TTC549 (cell line): Measurements from ENCODE around the gene GNAZ.
"Not testable (repeated sequence)": the region's sequence is repeated elsewhere in the genome, so short reads cannot be mapped to it uniquely, and the experiment has no call there.

Source experiments
- FAIRE-seq: peaks from 2 replicates; lab custom pipeline; 2012; peaks lifted over from hg19 to GRCh38; lab: Jason Lieb, UNC

GNAZ gene

DNA sequence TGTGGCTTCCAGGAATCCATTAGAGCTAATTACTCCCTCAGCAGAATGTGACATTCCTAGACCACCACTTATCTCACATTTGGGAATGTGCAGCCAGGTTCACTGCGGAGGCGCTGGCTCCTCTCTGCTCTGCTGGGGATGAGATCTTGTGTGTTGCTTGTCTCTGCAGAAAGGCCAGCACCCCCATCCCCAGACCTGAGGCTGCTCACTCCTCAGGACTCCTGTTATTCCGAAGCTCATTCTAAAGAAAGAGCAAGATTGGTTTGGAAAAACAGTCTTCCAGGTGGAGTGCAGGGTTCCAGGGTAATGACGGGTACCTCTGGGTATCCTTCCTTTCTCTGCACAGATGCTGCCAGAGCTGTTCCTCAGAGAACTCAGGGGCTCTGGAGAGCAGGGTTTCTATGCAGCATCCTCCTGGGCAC is 50.7 kb downstream of the GNAZ start:
- FAIRE-seq: no peak

DNA sequence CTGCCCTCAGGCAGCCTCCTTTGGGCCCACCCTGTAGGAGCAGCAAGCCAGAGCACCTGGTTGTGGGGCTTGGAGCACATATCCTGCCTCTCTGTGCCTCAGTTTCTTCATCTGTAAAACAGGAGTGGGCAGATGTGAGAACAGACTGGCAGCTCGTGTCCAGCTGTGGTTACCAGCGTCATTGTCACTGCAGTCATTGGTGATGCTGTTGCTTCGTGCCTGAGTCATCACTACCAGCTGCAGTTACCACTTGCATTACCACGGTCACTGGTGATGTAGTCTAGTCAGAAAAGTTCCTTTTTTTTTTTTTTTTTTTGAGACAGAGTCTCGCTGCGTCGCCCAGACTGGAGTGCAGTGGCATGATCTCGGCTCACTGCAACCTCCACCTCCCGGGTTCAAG is 51.1 kb downstream of the GNAZ start:
- no peak for FAIRE-seq

DNA sequence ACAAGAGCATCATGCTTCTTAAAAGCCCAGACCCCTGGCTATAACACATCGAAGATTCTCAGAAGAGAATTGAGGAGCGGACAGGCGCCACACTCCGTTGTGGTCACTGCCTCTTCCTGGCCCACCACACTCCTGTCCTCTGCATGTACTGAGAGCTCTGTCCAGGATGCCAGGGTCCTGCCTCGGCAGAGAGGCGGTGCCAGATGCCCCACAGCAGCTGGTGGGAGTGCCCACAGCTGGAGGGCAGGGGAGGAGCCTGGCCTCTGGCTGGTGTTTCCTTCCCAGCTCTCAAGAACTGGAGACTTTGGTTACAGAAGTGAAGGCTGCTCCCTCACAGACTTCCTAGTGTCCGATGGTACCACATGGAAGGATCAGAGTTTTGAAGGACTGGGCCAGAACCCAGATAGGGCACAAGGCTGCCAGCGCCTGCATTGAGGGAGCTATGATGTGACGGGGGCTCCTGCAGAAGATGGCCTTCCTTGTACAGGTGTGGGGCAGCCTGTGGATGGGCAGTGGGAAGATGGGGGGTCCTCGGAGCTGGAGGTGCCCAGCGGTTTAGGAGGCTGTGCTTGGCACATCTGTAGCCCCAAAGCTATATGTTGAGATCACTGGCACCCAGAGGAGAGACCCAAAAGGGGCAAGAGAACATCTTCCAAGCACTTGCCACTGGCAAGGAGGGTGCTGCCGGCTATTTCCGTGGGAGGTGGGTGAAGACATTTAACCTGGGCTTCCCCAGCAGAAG is 52.1 kb downstream of the GNAZ start:
- FAIRE-seq: no peak

DNA sequence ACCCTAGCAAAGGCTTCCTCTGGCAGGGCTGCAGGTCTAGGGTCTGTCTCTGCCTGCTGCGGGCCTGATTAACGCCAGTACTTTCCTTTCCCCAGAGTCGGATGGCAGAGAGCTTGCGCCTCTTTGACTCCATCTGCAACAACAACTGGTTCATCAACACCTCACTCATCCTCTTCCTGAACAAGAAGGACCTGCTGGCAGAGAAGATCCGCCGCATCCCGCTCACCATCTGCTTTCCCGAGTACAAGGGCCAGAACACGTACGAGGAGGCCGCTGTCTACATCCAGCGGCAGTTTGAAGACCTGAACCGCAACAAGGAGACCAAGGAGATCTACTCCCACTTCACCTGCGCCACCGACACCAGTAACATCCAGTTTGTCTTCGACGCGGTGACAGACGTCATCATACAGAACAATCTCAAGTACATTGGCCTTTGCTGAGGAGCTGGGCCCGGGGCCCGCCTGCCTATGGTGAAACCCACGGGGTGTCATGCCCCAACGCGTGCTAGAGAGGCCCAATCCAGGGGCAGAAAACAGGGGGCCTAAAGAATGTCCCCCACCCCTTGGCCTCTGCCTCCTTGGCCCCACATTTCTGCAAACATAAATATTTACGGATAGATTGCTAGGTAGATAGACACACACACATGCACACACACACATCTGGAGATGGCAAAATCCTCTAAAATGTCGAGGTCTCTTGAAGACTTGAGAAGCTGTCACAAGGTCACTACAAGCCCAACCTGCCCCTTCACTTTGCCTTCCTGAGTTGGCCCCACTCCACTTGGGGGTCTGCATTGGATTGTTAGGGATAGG is 52.9 kb downstream of the GNAZ start:
- FAIRE-seq: no peak

DNA sequence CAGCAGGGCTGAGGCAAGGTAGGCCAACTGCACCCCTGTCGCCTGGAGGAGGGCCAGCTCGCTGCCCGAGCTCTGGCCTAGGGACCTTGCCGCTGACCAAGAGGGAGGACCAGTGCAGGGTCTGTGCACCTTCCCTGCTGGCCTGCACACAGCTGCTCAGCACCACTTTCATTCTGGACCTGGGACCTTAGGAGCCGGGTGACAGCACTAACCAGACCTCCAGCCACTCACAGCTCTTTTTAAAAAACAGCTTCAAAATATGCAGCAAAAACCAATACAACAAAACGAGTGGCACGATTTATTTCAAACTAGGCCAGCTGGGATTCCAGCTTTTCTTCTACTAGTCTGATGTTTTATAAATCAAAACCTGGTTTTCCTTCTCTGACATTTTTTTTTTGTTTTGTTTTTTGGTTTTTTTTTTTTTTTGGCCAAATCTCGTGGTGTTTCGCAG is 53.5 kb downstream of the GNAZ start:
- FAIRE-seq: no peak

DNA sequence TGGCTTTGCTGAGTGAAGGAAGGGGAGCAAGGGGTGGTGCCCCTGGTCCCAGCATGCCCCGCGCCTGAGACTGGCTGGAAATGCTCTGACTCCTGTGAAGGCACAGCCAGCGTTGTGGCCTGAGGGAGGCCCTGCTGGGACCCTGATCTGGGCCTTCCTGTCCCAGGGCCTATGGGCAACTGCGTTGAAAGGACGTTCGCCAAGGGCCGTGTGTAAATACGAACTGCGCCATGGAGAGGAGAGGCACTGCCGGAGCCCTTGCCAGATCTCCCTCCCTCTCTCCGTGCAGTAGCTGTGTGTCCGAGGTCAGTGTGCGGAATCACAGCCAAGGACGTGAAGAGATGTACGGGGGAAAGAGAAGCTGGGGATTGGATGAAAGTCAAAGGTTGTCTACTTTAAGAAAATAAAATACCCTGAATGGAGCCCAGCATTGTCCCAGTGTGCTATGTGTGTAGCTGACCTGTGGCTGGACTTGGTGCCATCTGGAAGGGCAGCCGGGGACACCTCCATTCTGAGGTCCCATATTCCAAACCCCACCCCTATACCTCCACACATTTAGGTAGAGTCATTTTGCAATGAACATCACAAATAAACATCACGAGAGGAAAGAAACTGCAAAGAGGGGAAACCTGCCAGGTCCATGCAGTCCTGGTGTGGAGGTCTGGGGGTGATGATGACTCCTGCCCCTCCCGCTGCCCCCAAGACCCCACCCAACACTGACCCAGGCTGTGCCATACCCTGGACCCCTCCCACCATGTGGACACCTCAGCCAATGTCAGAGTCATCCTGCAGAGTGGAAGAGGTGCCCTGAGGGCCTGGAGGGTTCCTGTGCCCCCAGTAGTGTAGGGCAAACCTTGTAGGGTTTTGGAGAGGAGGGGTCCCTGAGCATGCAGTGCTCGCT is 54.5 kb downstream of the GNAZ start:
- no peak for FAIRE-seq

DNA sequence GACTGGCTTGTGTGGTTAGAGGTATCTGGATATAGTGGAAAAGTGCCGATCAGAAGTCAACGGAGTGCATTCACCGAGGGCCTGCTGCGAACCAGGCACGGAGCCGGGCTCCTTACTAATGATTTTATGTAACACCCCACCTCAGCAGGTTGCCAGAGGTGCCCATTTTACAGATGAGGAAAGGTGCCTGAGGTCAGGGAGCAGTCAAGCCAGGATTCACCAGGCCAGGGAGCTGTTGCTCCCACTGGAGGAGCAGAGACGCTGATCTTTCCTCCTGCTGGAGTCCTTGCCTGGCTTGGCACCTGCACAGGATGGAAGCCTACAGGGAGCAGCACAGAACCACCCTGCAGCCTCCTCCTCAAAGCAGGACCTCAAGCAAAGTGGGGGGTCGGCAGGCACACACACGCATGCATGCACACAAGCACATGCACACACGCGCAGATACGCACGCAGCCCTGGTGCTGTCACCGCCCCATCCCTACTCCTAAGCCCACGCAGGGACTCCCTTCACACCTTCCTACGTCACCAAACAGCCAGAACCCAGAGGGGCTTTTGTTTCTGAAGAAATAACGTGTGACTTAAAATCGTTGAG is 55.3 kb downstream of the GNAZ start:
- FAIRE-seq: no peak

DNA sequence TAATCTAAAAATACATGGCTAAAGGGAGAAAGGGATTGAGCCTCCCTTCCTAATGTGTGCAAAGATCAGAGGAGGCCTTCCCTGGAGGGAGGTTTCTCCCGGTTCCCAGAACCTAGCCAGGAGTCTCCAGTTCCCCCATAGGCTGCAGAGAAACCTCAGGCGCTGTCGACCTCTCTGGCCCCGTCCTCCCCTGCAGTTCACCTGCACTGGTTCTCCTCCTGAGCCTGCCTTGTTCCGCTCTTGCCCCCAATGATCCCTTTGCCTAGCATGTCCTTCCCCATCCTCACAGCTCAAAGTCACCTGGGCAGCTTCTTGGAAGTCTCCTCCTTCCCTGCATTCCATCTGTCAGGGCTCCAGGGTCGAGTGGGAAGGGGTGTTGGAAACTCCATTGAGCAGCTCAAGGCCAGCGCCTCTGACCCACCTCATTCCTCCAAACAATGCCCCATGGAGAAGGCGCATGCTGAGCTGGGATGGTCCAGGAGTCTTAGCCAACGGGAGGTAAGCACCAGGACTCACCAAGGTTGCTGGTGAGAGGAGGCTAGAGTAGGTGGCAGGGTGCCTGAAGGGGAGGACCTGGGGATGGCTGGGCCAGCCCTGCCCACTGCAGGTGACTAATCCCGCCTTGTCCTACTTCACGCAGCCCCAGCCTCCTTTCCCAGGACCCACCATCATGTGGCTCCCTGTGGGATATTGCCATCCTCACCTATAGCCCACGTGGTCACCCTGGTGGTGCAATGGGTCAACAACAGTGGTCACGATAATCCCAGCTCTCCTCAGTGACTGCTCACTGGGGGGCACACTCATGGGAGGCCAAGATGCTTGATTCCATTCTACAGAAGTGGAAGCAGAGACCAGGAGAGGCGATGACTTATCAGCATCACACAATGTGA is 56.1 kb downstream of the GNAZ start:
- FAIRE-seq: no peak

DNA sequence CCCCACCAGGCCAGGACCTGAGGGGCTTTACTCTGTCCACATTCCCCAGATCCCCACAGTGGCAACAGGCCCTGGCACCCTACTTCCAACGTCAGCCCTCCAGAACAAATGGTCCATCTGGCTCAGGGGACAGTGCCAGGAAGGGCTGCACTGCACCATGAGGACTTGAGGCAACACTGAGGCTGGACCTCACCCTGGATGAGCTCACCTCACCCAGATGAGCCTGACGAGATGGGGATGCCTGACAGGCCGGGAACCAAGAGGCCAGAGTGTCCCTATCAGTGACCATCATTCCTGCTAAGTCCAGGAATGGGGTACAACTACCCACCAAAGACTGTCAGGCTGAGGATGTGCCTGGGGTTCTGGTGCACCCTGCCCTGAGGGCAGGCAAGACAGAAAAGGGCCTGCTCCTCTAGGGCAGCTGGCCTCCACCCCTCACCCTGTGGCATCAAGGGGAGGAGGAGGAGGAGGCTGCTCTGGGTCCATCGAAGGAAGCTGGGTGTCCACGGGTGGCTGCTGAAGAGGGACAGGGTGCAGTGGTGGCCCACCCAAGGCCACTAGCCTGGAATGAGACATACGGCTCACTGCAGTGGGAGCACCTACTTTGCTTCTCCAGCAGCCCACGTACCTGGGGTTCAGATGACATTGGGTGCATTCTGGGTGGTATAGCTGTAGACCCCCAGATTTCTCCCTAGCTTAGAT is 56.9 kb downstream of the GNAZ start:
- FAIRE-seq: no peak

DNA sequence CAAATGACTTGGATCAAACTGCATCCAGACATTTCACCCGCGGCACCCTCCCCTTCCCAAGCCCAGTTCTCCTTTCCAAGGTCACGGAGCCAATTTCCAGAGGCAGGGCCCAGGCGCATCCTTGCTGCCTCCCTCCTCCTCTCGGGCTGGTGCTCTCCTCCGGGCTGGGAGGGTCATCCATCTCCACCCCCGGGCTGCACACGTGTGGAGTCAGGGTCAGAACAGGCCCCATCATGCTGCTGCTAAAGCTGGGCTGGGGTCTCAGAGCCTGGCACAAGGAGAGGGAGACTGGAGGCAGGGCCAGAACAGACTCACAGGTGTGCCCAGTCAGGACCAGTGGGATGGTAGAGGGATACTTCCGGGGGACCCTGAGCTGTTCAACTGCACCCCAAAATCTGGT is 57.5 kb downstream of the GNAZ start:
- no peak for FAIRE-seq

DNA sequence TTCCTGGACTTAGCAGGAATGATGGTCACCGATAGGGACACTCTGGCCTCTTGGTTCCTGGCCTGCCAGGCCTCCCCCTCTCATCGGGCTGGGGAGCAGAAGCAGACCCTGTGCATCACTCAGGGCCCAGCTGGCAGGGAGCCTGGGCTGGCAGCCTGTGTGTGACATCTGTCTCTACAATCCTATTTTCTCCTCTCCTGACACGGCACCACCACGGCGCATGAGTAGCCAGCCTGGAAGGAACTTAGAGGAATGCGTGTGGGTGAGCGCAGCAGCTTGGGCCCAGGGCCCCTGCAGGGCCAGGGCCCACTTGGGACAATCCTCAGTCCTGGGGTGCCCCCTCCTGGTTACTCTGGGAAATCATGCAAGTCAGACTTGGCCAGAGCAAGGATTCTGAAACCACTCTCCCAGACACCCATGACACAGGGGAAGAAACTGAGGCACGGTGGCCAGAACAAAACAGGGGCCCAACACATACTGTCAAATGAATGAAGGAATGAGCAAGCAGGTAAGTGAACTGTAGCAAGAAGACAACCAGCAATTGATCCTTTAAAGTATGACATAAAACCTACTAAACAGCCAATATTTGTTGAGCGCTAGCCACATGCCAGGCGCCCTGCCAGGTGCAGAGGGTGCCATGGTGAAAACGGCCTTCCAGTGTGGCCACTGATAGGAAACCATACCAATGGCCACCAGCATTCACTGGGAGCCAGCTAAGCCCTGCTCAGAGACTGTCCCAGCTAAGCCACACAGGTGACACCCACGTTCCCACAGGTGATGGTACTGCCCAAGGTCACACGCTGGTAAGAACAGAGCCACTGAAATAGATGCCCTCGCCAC is 58.2 kb downstream of the GNAZ start:
- no peak for FAIRE-seq

DNA sequence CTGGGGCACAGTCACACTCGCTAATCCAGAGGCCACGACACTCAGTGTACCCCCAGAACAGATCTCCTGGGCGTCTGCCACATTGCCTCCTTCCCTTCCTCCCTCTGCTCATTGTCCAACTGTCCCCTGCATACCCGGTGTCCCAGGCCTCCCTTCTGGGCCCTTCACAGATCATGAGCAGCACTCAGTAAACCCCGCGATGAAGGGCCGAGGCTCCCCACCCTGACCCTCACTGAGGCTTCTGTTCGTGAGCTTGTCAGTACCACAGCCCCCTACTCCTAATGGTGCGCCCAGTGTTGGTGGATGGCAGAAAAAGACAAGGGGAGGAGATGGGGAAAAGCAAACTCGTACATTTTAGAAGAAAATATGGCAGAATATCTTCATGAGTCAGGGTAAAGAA is 58.8 kb downstream of the GNAZ start:
- no peak for FAIRE-seq

DNA sequence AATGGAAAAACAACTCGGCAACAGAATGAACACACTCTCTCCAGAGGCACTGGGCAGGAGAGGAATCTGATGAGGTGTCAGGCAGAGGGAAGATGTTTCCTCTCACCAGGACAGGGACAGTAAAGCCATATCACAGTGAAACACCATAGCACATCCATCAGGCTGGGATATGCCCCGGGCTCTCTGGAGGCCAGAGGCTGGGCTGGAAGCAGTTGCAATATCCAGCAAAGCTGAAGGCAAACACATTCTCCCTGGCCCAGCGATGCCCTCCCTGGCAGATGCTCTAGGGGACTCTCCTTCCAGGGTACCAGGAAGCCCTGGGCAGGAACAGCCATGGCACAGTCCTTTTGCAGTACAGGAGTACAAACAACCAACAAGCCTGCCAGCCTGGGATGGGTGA is 60.4 kb downstream of the GNAZ start:
- FAIRE-seq: no peak

DNA sequence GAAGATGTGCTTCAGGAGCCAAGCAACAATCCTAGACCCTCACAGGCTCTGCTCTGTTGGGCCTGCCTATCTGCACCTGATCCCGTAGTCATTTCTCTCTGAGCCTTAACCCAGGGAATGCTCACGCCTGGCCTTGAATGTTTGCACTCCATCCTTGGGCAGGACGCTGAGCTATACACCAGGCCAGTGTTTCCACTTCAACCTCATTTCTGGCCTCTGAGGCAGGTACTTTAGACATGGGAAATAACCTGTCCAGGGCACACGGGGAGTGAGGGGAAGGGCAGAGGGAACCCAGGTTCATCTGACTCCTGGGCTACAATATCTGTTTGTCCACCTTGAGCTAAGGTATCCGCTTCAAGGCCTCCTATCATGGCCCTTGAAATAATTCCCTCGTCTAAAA is 61.6 kb downstream of the GNAZ start:
- FAIRE-seq: no peak

DNA sequence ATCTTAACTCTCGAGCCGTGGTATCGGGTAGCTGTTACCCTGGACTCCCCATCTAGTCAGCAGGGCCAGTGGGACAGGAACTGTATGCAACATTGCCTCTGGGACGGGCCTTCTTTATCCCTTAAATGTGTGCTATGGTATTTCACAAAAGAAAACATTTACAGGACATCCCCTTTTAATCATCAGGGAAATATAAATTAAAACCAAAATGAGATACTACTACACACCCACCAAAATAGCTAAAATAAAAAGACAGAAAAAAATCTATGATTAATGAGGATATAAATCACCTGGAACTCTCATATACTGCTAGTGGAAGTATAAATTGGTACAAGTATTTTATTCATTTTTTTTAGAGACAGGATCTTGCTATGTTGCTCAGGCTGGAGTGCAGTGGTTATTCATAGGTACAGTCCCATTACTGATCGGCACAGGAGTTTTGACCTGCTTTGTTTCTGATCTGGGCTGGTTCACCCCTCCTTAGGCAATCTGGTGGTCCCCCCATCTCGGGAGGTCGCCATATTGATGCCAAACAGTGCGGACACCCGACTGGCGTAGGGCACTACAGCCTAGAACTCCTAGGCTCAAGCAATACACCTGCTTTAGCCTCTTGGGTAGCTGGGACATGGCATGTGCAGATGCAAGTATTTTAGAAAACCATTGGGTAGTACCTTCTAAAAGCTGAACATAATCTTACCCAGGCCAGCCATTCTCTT is 62.2 kb downstream of the GNAZ start:
- no peak for FAIRE-seq

DNA sequence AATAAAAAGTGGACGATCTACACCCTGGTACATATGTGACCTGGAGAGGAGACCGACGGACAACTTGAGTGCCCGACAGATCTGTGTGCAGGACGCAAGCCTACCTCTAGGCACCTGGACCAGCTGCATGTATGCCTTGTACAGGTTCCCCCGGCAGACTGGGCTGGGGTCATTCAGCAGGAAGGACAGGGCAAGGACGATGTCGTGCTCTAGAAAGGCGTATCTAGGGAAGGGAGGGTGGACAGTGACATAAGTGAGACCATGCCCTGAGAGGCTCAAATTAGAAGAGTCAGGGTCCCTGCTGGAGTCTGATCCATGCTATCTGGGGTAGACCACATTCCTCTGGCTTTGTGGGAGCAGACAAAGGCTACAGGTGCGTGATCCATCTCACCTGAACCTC is 63.6 kb downstream of the GNAZ start:
- FAIRE-seq: no peak

DNA sequence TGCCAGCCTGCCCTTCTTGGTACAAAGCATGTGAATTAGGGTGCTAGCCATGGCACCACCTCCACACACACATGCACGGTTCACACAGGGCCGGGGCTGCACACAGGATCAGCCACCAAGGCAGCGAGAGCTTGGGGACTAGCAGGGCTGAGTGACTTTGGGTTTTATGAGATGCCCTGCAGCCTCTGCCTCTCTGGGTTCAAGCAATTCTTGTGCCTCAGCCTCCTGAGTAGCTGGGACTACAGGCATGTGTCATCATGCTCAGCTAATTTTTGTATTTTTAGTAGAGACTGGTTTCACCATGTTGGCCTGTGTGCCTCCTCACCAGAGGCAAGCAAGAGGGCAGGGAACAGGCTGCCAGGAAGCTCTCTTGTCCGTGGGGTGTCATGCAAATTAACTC is 66.7 kb downstream of the GNAZ start:
- FAIRE-seq: not testable (repeated sequence)

DNA sequence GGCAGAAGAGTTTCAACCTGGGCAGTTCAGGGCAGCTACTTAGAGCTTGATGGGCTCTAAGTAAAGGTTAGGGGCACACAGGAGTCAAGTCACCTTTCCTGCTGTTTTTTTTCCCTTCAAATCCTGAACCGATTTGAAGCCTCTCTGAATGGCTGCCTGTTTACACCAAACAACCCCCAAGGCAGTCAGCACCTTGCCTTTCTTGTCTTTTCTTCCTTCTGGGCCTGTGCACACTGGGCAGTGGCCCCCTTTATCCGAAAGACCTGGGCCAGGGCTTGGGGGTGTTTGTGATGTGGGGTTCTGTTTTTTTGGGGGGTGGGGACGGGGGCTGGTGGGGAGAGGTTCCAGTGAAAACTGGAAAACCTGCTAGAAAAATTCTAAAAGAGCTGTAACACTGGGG is 67.1 kb downstream of the GNAZ start:
- no peak for FAIRE-seq
